ENCODE results near the gene HENMT1. TPM values are rescaled to one million over a fixed set of nuclear protein-coding genes. Genes with fewer than 3 reads are reported as not detected.

Gene HENMT1
- polyA plus RNA-seq, 4 donors = 8.9 to 10.8 (median 9.6) TPM

DNA sequence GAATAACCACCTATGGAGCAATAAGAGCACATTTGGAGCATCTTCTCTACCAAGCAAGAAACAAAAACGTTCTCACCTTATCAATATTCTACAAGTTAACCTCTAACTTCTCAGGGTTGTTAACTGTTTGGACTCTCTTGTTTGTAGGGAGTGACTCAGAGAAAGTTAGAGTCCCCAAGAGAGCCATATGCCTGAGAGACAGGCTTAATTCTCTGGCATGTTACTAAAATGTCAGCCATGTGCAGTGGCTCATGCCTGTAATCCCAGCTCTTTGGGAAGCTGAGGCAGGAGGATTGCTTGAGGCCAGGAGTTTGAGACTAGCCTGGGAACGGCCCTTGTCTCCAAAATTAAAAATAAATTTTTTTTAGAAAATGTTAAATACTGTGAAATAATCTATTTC lies 4.2 kb upstream of the HENMT1 start:
- no peak overlapping the region for H3K4me3 ChIP-seq (ENCODE audit: low read depth in 1 of 3, low read length in 3 of 3)
- FAIRE-seq (no peak), DNase-seq (no peak)
- no peaks in the 10 kb centered on the region for H3K27me3 ChIP-seq (ENCODE audit: control insufficient read depth in 3 of 3, insufficient read depth in 3 of 3, low read length in 3 of 3)
- no peak overlapping the region for H3K27ac ChIP-seq (ENCODE audit: low read depth in 1 of 3, low read length in 2 of 3)
- peaks cover 0 to 6% (median 5%) of the 10 kb centered on the region in 3 donors for H3K4me1 ChIP-seq (ENCODE audit: control insufficient read depth in 3 of 3, insufficient read depth in 2 of 3, low read depth in 1 of 3, low read length in 2 of 3)
- 60 to 77% (median 66%) methylated on average over 2 of the region's 2 CpGs for WGBS, 3 donors
- H3K9me3 ChIP-seq (ENCODE audit: control insufficient read depth in 2 of 2, insufficient read depth in 1 of 2, low read depth in 1 of 2, low read length in 1 of 2) = no peaks in the 10 kb centered on the region
- no peaks in the 10 kb centered on the region for H3K36me3 ChIP-seq (ENCODE audit: control insufficient read depth in 3 of 3, insufficient read depth in 2 of 3, low read depth in 1 of 3, low read length in 3 of 3)

DNA sequence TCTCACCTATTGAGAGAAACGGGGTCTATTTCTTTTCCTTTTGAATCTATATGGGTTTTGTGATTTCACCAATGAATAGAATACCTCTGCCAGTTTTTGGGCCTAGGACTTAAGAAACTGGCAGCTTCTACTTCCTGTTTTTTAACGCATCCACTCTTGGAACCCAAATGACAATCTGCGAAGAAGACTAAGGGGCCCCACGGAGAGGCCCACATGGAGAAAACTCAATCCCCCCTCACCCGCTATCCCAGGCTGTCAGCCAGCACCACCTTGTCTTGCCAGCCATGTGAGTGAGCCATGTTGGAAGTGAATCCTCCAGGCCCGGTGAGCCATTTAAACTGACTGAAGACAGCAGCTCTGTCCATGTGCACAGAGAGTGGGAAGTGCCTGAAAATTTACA lies 3.6 kb upstream of the HENMT1 start:
- no peak for DNase-seq
- no peaks in the 10 kb centered on the region for H3K27me3 ChIP-seq (ENCODE audit: control insufficient read depth in 3 of 3, insufficient read depth in 3 of 3, low read length in 3 of 3)
- no peaks in the 10 kb centered on the region for H3K9me3 ChIP-seq (ENCODE audit: control insufficient read depth in 2 of 2, insufficient read depth in 1 of 2, low read depth in 1 of 2, low read length in 1 of 2)
- peaks cover 0 to 6% (median 5%) of the 10 kb centered on the region in 3 donors for H3K4me1 ChIP-seq (ENCODE audit: control insufficient read depth in 3 of 3, insufficient read depth in 2 of 3, low read depth in 1 of 3, low read length in 2 of 3)
- 82 to 97% (median 92%) methylated on average over 6 of the region's 6 CpGs for WGBS, 3 donors
- no peak for FAIRE-seq
- no peak overlapping the region for H3K4me3 ChIP-seq (ENCODE audit: low read depth in 1 of 3, low read length in 3 of 3)
- no peak overlapping the region for H3K27ac ChIP-seq (ENCODE audit: low read depth in 1 of 3, low read length in 2 of 3)
- H3K36me3 ChIP-seq (ENCODE audit: control insufficient read depth in 3 of 3, insufficient read depth in 2 of 3, low read depth in 1 of 3, low read length in 3 of 3) = no peaks in the 10 kb centered on the region

DNA sequence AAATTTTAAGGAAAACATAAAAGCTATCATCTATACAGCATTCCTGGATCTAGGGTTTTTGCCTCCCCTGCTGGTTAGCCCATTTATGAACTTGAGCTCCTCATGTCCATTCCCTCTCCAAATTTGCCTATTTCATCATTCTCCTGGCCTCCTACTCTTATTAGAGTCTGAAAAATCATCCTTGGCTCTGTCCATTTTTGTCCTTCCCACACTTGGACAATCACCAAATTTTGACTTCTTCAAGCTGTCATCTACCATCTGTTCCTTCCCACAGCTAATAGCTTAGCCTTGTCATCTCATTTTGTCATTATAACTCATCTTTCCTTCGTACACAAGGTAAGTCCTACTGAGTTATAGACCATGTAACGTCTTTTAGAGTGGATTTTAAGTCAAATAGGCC lies 2.2 kb upstream of the HENMT1 start:
- FAIRE-seq (no peak), DNase-seq (no peak)
- Histone ChIP-seq H3K4me1 (ENCODE audit: control insufficient read depth in 3 of 3, insufficient read depth in 2 of 3, low read depth in 1 of 3, low read length in 2 of 3) (peaks cover 0 to 6% (median 5%) of the 10 kb centered on the region in 3 donors), H3K9me3 (ENCODE audit: control insufficient read depth in 2 of 2, insufficient read depth in 1 of 2, low read depth in 1 of 2, low read length in 1 of 2) (no peaks in the 10 kb centered on the region), H3K4me3 (ENCODE audit: low read depth in 1 of 3, low read length in 3 of 3) (no peak overlapping the region), H3K27ac (ENCODE audit: low read depth in 1 of 3, low read length in 2 of 3) (no peak overlapping the region), H3K36me3 (ENCODE audit: control insufficient read depth in 3 of 3, insufficient read depth in 2 of 3, low read depth in 1 of 3, low read length in 3 of 3) (no peaks in the 10 kb centered on the region), H3K27me3 (ENCODE audit: control insufficient read depth in 3 of 3, insufficient read depth in 3 of 3, low read length in 3 of 3) (no peaks in the 10 kb centered on the region)
- 78 to 85% (median 80%) methylated on average over 2 of the region's 2 CpGs for WGBS, 3 donors

DNA sequence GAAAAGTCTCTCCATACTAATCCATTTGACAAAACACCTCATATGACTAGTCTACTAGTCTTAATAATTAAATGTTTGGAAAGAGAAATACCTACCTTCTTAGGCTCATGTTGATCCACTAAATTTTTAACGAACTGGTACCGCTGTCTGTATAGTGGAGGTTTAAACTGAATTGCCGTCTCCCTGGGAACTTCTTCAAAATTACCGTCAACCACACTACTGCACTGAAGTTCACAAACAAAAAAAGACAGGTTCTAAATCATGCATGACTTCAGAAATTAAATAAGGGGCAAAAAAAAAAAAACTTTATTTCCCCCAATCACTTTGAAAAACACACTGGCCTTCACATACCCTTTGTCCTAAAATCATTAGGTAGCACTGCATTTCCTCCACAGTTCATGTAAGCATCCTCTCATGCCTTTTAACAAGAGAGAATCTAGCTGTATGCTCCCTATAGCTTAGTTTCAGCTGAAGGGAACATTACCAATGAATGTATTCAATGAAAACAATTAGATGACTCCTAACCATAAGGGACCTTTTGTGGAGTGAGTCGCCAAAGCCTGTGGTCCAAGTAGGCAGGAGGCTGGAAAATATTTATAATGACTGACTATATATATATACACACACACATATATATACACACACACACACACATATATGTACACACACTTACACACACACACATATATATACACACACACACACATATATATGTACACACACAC lies 3.4 kb downstream of the HENMT1 start:
- Histone ChIP-seq H3K4me1 (ENCODE audit: control insufficient read depth in 3 of 3, insufficient read depth in 2 of 3, low read depth in 1 of 3, low read length in 2 of 3) (peaks cover 0 to 6% (median 5%) of the 10 kb centered on the region in 3 donors), H3K9me3 (ENCODE audit: control insufficient read depth in 2 of 2, insufficient read depth in 1 of 2, low read depth in 1 of 2, low read length in 1 of 2) (no peaks in the 10 kb centered on the region), H3K36me3 (ENCODE audit: control insufficient read depth in 3 of 3, insufficient read depth in 2 of 3, low read depth in 1 of 3, low read length in 3 of 3) (no peaks in the 10 kb centered on the region), H3K4me3 (ENCODE audit: low read depth in 1 of 3, low read length in 3 of 3) (no peak overlapping the region), H3K27ac (ENCODE audit: low read depth in 1 of 3, low read length in 2 of 3) (no peak overlapping the region), H3K27me3 (ENCODE audit: control insufficient read depth in 3 of 3, insufficient read depth in 3 of 3, low read length in 3 of 3) (no peaks in the 10 kb centered on the region)
- 91 to 92% (median 91%) methylated on average over 5 of the region's 5 CpGs for WGBS, 3 donors
- DNase-seq = no peak
- no peak for FAIRE-seq

DNA sequence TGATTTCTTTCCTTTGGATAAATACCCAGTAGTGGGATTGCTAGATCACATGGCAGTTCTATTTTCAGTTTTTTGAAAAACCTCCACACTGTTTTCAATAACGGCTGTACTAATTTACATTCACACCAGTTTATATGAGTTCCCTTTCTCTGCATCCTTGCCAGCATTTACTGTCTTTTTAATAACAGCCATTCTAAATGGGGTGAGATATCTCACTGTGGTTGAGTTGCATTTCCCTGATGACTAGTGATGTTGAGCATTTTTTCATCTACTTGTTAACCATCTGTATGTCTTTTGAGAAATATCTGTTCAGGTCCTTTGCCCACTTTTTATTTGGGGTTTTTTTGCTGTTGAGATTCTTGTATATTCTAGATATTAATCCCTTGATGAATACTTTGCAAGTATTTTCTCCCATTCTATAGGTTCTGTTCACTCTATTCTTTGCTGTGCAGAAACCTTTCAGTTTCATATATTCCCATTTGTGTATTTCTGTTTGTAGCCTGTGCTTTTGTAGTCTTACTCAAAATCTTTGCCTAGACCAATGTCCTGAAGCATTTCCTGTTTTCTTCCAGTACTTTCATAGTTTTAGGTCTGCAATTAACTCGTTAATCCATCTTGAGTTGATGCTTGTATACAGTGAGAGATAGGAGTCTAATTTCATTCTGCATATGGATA lies 7.3 kb downstream of the HENMT1 start:
- Histone ChIP-seq H3K4me3 (ENCODE audit: low read depth in 1 of 3, low read length in 3 of 3) (no peak overlapping the region), H3K27me3 (ENCODE audit: control insufficient read depth in 3 of 3, insufficient read depth in 3 of 3, low read length in 3 of 3) (no peaks in the 10 kb centered on the region), H3K36me3 (ENCODE audit: control insufficient read depth in 3 of 3, insufficient read depth in 2 of 3, low read depth in 1 of 3, low read length in 3 of 3) (peaks cover 0 to 8% (median 0%) of the 10 kb centered on the region in 3 donors), H3K27ac (ENCODE audit: low read depth in 1 of 3, low read length in 2 of 3) (no peak overlapping the region), H3K9me3 (ENCODE audit: control insufficient read depth in 2 of 2, insufficient read depth in 1 of 2, low read depth in 1 of 2, low read length in 1 of 2) (no peaks in the 10 kb centered on the region), H3K4me1 (ENCODE audit: control insufficient read depth in 3 of 3, insufficient read depth in 2 of 3, low read depth in 1 of 3, low read length in 2 of 3) (no peaks in the 10 kb centered on the region)
- FAIRE-seq (no peak), DNase-seq (no peak)
- 67 to 74% (median 72%) methylated on average over 2 of the region's 2 CpGs for WGBS, 3 donors

DNA sequence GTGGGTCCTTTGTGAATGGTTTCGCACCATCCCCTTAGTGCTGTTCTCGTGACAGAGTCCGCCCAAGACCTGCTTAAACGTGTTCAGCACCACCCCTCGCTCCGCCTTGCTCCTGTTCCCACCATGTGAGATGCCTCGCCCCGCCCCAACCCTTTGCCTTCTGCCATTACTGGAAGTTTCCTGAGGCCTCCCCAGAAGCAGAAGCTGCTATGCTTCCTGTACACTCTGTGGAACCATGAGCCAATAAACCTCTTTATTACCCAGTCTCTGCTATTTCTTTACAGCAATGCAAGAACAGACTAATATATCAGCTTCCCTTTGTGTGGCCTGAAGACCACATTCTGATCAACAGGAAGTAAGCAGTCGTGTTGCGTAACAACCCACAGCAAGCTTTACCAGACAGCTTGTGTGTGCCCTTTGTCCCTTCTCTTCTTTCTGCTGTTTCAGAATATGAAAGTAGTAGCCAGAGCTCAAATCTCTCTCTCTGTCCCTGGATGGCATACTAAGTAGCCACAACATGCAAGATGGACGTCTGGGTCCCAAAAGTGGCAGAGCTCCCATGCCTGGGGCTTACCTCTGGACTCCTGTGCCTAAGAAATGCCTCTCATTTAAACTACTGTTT lies 14.1 kb downstream of the HENMT1 start:
- Histone ChIP-seq H3K4me3 (ENCODE audit: low read depth in 1 of 3, low read length in 3 of 3) (no peak overlapping the region), H3K27me3 (ENCODE audit: control insufficient read depth in 3 of 3, insufficient read depth in 3 of 3, low read length in 3 of 3) (no peaks in the 10 kb centered on the region), H3K9me3 (ENCODE audit: control insufficient read depth in 2 of 2, insufficient read depth in 1 of 2, low read depth in 1 of 2, low read length in 1 of 2) (peaks cover 0 to 4% of the 10 kb centered on the region in 2 donors), H3K36me3 (ENCODE audit: control insufficient read depth in 3 of 3, insufficient read depth in 2 of 3, low read depth in 1 of 3, low read length in 3 of 3) (peaks cover 0 to 8% (median 0%) of the 10 kb centered on the region in 3 donors), H3K4me1 (ENCODE audit: control insufficient read depth in 3 of 3, insufficient read depth in 2 of 3, low read depth in 1 of 3, low read length in 2 of 3) (peaks cover 3 to 19% (median 12%) of the 10 kb centered on the region in 3 donors), H3K27ac (ENCODE audit: low read depth in 1 of 3, low read length in 2 of 3) (peak overlapping the region; percentile 87 to 97 (median 97))
- DNase-seq (peak; percentile 93 to 95), FAIRE-seq (no peak)
- WGBS, 3 donors = 37 to 46% (median 46%) methylated on average over 11 of the region's 11 CpGs

DNA sequence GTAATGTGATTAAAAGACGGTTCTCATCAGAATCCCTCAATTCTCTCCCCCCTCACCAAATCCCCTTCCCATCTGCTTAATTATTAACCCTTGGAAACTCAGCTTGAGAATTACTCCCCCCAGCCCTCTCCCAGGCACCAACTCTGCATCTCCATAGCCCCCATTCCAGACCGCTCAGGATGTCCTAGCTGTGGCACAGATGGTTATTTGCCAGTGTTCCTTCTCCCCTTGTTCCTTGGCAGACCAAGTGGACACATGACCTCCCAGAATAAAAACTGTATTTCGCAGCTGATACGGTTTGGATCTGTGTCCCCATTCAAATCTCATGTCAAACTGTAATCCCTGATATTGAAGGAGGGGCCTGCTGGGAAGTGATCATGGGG lies 14.6 kb downstream of the HENMT1 start:
- Histone ChIP-seq H3K27ac (ENCODE audit: low read depth in 1 of 3, low read length in 2 of 3) (peak overlapping the region; percentile 87 to 97 (median 97)), H3K36me3 (ENCODE audit: control insufficient read depth in 3 of 3, insufficient read depth in 2 of 3, low read depth in 1 of 3, low read length in 3 of 3) (peaks cover 0 to 8% (median 0%) of the 10 kb centered on the region in 3 donors), H3K4me3 (ENCODE audit: low read depth in 1 of 3, low read length in 3 of 3) (no peak overlapping the region), H3K9me3 (ENCODE audit: control insufficient read depth in 2 of 2, insufficient read depth in 1 of 2, low read depth in 1 of 2, low read length in 1 of 2) (peaks cover 0 to 4% of the 10 kb centered on the region in 2 donors), H3K27me3 (ENCODE audit: control insufficient read depth in 3 of 3, insufficient read depth in 3 of 3, low read length in 3 of 3) (no peaks in the 10 kb centered on the region), H3K4me1 (ENCODE audit: control insufficient read depth in 3 of 3, insufficient read depth in 2 of 3, low read depth in 1 of 3, low read length in 2 of 3) (peaks cover 3 to 19% (median 12%) of the 10 kb centered on the region in 3 donors)
- WGBS, 3 donors = 74 to 83% (median 75%) methylated on average over 4 of the region's 4 CpGs
- FAIRE-seq (no peak), DNase-seq (no peak)

DNA sequence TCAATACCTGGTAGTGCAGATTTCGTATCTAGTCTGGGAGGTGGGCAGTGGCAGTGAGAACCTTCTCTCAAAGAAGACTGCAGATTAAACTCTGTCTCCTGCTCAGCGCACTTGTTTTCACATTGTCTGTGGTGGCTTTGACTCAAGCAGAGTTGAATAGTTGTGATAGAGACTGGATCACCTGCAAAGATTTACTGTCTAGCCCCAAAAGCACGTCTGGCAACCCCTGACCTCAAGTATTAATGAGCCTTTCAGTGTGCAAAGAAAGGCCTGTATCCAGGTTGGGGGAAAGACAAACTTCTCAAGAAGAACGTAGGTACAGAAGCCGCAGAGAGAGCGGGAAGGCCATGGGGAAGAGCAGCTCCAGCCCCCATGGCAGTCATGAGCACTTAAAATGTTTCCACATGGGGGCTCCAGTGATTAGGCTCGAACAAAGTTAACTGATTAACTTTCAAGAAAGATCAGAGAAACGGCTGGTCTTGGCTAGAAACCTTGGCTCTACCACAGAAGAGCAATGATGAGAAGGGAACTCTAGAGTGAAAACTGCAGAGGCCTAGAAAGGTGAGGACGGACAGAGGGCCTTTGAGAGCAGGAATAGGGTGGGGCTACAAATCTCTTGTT lies 15.2 kb downstream of the HENMT1 start:
- FAIRE-seq (no peak), DNase-seq (peak in 1 of 2 donors; percentile 9)
- peaks cover 3 to 19% (median 12%) of the 10 kb centered on the region in 3 donors for H3K4me1 ChIP-seq (ENCODE audit: control insufficient read depth in 3 of 3, insufficient read depth in 2 of 3, low read depth in 1 of 3, low read length in 2 of 3)
- WGBS, 3 donors = 74 to 76% (median 74%) methylated on average over 9 of the region's 9 CpGs
- no peaks in the 10 kb centered on the region for H3K27me3 ChIP-seq (ENCODE audit: control insufficient read depth in 3 of 3, insufficient read depth in 3 of 3, low read length in 3 of 3)
- H3K27ac ChIP-seq (ENCODE audit: low read depth in 1 of 3, low read length in 2 of 3) = peak overlapping the region; percentile 87 to 97 (median 97)
- peaks cover 0 to 8% (median 0%) of the 10 kb centered on the region in 3 donors for H3K36me3 ChIP-seq (ENCODE audit: control insufficient read depth in 3 of 3, insufficient read depth in 2 of 3, low read depth in 1 of 3, low read length in 3 of 3)
- H3K4me3 ChIP-seq (ENCODE audit: low read depth in 1 of 3, low read length in 3 of 3) = no peak overlapping the region
- H3K9me3 ChIP-seq (ENCODE audit: control insufficient read depth in 2 of 2, insufficient read depth in 1 of 2, low read depth in 1 of 2, low read length in 1 of 2) = peaks cover 0 to 4% of the 10 kb centered on the region in 2 donors
